Thymus (tissue), 11 donors: ENCODE data around the gene NRSN2. TPM values are rescaled to one million over a fixed set of nuclear protein-coding genes. Genes with fewer than 3 reads are reported as not detected.
"Not testable (repeated sequence)": the region's sequence is repeated elsewhere in the genome, so short reads cannot be mapped to it uniquely, and the experiment has no call there.

Source experiments
- DNase-seq, 9 donors: peaks; one replicate each; pipeline ENCODE4 v3.0.0-alpha.2; 2013; ENCODE audit warnings: low spot score in 9 of 9, low read depth in 6 of 9, missing footprints in 1 of 9
- H3K27ac ChIP-seq, 2 donors: one replicate each; pipeline ENCODE4 v1.5.1; 2013; ENCODE audit warnings: control low read depth in 1 of 2, low read depth in 1 of 2, low read length in 1 of 2, mild to moderate bottlenecking in 1 of 2, moderate library complexity in 1 of 2
- H3K27me3 ChIP-seq, 2 donors: one replicate each; pipeline ENCODE4 v1.5.1; 2013; ENCODE audit warnings: low read length in 1 of 2; ENCODE audit not compliant: control insufficient read depth in 2 of 2, insufficient read depth in 1 of 2
- H3K36me3 ChIP-seq, 2 donors: one replicate each; pipeline ENCODE4 v1.5.1; 2013; ENCODE audit warnings: low read length in 1 of 2, mild to moderate bottlenecking in 1 of 2, moderate library complexity in 1 of 2; ENCODE audit not compliant: control insufficient read depth in 2 of 2, insufficient read depth in 2 of 2
- H3K4me1 ChIP-seq, 2 donors: one replicate each; pipeline ENCODE4 v1.5.1; 2013; ENCODE audit warnings: low read length in 2 of 2; ENCODE audit not compliant: control insufficient read depth in 2 of 2, insufficient read depth in 2 of 2
- H3K4me3 ChIP-seq, 2 donors: one replicate each; pipeline ENCODE4 v1.5.1; 2013; ENCODE audit warnings: low read length in 2 of 2, control low read depth in 1 of 2, mild to moderate bottlenecking in 1 of 2
- H3K9me3 ChIP-seq, 2 donors: one replicate each; pipeline ENCODE4 v1.5.1; 2013; ENCODE audit warnings: low read length in 1 of 2, mild to moderate bottlenecking in 1 of 2; ENCODE audit not compliant: control insufficient read depth in 2 of 2, insufficient read depth in 1 of 2
- WGBS: extraction: QIAGEN DNeasy Blood & Tissue Kit; methylation state at CpG from one replicate; pipeline ENCODE4 v1.1.7; 2013; 5-methylcytosine and 5-hydroxymethylcytosine counted together
- polyA plus RNA-seq: library from polyadenylated mRNA; stranded (reverse); fragments of 200-250 nt; gene quantifications from one replicate; pipeline ENCODE4 v1.2.3, GENCODE V29; 2013
- total RNA-seq: library from RNA; stranded (reverse); fragments of 120-200 nt; gene quantifications from one replicate; pipeline ENCODE4 v1.2.4, GENCODE V29; 2013
- donor health status: healthy.

The NRSN2 gene
- total and polyA plus RNA-seq, 2 donors, result 3.8 to 16.7 TPM

DNA sequence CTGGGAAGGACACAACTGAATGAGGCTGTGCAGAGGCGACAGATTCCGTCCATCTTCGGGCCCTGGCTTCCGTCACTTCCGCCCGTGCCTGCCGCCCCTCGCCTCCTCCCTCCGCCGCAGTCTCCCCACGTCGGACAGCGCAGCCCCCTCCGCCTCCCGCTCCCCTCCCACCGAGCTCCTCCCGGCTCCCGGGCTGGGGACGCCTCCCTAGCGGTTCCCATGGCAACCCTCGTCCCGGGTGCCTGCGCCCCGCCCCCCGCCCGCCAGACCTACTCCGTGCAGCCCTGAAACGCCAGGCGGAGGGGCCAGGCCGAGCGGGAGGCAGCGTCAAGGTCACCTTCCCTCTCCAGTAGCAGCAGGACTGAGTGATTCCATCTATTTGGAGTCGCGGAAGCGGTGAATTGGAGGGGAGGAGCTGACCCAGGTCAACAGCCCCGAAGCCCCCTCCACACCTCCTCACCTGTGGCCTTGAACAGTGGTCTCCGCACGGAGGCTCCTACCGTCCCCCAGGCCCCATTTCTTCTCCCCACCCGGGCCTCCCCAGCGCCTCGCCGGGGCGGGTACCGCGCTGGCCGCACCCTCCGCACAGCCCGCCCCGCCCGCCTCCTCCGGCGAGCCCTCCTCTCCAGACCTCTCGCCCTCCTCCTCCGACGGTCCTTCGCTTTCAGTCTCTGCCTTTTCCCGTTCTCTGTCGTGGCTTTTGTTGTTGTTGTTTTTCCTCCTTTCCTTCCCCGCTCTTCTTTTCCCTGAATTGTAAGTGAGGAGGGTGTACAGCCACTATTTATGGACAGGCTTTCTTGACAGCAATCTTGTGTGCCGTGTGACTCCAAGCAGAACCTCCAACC, 951 bp downstream of the NRSN2 start:
- Histone ChIP-seq H3K36me3 (no peaks in the 10 kb centered on the region), H3K27me3 (peaks cover 0 to 23% of the 10 kb centered on the region in 2 donors), H3K9me3 (no peaks in the 10 kb centered on the region), H3K4me1 (peaks cover 3 to 9% of the 10 kb centered on the region in 2 donors), H3K27ac (peak overlapping the region; percentile 58 to 68), H3K4me3 (peak overlapping the region; percentile 60 to 66)
- WGBS, result 1% methylated on average over 61 of the region's 61 CpGs
- DNase-seq, result peak in 5 of 9 donors; percentile 32 to 72 (median 57)

DNA sequence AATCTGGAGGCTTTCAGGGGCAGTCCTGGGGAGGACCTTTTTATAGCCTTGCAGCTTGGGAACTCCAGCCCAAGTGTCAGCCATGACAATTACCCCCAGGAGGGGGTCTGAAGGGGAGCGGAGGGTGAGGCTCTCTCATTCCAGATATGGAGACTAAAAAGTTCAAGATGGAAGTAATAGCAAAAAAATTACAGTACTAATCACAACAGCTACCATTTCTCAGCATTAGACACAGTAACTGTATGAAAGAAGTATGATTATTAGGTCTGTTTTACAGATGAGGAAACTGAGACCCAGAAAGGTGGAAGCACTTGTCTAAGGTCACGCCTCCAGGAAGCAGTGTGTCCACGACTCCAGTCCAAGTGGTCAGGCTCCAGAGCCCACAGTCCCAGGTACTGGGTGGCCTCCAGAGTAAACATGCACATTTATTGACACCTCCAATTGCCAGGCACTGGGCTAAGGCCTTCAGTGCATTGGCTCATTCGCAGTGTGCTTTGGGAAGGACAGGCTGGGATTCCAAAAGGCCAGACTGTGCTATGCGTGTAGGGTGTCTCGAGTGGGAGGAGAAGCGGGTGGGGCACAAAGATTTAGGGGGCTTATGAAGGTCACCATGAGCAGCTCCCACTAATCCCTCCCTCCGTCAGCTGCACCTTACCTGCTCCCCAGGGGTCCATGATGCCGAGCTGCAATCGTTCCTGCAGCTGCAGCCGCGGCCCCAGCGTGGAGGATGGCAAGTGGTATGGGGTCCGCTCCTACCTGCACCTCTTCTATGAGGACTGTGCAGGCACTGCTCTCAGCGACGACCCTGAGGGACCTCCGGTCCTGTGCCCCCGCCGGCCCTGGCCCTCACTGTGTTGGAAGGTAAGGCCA, 2.3 kb downstream of the NRSN2 start:
- no peak for DNase-seq
- 99% methylated on average over 19 of the region's 19 CpGs for WGBS
- H3K27ac ChIP-seq, result peak overlapping the region in 1 of 2 donors; percentile 37
- no peaks in the 10 kb centered on the region for H3K36me3 ChIP-seq
- H3K27me3 ChIP-seq, result peaks cover 0 to 23% of the 10 kb centered on the region in 2 donors
- H3K9me3 ChIP-seq, result no peaks in the 10 kb centered on the region
- H3K4me1 ChIP-seq, result peaks cover 3 to 9% of the 10 kb centered on the region in 2 donors
- no peak overlapping the region for H3K4me3 ChIP-seq

DNA sequence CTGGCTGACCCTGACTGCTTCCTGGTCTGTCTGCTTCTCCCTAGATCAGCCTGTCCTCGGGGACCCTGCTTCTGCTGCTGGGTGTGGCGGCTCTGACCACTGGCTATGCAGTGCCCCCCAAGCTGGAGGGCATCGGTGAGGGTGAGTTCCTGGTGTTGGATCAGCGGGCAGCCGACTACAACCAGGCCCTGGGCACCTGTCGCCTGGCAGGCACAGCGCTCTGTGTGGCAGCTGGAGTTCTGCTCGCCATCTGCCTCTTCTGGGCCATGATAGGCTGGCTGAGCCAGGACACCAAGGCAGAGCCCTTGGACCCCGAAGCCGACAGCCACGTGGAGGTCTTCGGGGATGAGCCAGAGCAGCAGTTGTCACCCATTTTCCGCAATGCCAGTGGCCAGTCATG, 6.3 kb downstream of the NRSN2 start:
- Histone ChIP-seq H3K27ac (no peak overlapping the region), H3K4me1 (peaks cover 0 to 3% of the 10 kb centered on the region in 2 donors), H3K36me3 (no peaks in the 10 kb centered on the region), H3K9me3 (no peaks in the 10 kb centered on the region), H3K4me3 (no peak overlapping the region), H3K27me3 (peaks cover 0 to under 1% of the 10 kb centered on the region in 2 donors)
- 98% methylated on average over 13 of the region's 13 CpGs for WGBS
- no peak for DNase-seq

DNA sequence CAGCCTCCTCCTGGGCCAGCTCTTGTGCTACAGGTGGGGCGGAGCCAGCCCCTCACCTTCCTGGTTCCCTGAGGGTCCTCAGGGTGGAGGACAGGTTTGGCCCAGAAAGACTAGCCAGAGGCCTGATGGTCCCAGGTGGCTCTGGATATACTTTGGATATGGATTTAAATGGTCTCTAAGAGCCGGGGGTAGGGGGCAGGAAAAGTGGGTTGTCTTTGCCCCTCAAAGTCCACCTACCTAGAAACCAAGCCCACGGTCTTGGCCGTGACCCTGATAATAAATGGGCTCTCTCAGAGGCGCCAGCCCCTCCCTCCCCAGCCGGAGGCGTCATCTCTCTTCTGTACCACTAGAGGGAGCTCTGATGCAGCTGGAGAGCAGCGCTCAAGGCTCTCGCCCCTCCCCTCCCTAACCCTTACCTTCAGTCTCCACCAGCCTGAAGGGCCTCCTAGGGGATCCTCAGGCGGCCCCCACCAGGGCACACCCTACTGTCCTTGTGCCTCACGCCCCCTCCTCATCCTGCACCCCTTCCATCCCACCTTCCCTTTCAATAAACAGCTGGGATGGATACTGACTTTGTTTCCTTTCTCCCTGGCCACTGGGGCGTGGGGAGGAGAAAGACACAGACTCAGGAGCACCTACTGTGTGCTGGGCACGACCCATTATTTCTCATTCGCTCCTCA, 7.5 kb downstream of the NRSN2 start:
- H3K9me3 ChIP-seq, result no peaks in the 10 kb centered on the region
- H3K27ac ChIP-seq, result no peak overlapping the region
- no peak overlapping the region for H3K4me3 ChIP-seq
- no peaks in the 10 kb centered on the region for H3K36me3 ChIP-seq
- H3K4me1 ChIP-seq, result peaks cover 0 to 3% of the 10 kb centered on the region in 2 donors
- DNase-seq, result peak; percentile 59 to 89 (median 80)
- H3K27me3 ChIP-seq, result no peaks in the 10 kb centered on the region
- 28% methylated on average over 14 of the region's 14 CpGs for WGBS

DNA sequence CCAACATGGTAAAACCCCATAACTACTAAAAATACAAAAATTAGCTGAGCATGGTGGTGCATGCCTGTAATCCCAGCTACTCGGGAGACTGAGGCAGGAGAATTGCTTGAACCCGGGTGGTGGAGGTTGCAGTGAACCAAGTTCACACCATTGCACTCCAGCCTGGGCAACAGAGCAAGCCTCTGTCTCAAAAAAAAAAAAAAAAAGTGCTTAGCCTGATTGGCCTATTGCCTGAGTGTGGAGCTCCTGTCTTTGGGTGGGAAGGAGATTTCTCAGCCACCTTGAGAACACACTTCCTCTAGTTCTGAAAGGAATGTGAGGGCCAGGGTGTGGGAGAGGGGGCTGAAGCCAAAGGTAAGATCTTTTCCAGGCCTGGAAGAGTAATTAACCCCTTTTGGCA, 9.2 kb downstream of the NRSN2 start:
- H3K9me3 ChIP-seq, H3K4me3 ChIP-seq, H3K36me3 ChIP-seq, H3K27me3 ChIP-seq, H3K4me1 ChIP-seq, H3K27ac ChIP-seq, DNase-seq: not testable (repeated sequence)
- 94% methylated on average over 2 of the region's 2 CpGs for WGBS

DNA sequence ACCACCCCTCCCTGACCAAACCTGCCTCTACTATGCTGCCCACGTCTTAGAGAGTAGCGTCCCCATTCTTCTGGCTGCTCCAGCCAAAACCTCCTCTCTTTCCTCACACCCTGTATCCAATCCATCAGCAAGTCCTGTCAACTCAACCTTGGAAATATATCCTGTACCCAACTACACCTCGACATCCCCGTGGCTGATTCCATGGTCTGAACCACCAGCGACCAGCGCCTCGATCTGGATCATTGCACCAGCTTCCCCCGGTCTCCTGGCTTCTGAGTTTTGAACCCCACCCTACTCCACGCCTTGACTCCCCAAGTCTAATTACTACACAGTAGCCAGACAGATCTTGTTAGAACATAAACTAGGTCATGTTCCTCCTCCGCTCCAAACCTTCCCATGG, 9.8 kb downstream of the NRSN2 start:
- no peak for DNase-seq
- WGBS, result 96% methylated on average over 10 of the region's 10 CpGs
- Histone ChIP-seq H3K36me3 (no peaks in the 10 kb centered on the region), H3K4me3 (no peak overlapping the region), H3K4me1 (peaks cover 0 to 3% of the 10 kb centered on the region in 2 donors), H3K27me3 (no peaks in the 10 kb centered on the region), H3K27ac (no peak overlapping the region), H3K9me3 (no peaks in the 10 kb centered on the region)

DNA sequence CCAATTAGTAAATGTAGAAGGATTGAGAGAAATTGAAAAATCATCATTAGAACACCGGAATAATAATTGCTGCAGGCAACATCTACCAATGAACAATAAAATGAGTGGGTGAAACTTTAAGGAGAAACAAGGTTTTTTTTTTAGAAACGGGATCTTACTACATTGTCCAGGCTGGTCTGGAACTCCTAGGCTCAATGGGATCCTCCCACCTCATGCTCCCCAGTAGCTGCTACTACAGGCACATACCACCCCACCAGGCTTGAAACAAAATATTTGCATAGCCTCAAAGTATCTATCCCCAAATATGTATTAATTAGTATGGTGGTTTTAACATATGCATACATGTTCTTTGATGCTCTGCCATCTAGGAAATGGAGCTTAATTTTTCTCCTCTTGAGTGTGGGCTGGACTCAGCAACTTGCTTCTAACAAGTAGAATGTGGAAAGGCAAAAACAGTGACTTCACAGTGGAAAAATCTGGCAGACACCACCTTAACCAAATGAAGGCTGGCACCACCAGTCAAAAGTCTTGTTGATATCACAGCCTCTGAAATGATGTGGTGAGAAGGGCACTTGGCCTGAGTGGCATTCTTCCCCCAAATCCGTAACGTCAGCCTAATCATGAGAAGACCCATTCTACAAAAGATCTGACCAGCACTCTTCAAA, 12.1 kb downstream of the NRSN2 start:
- DNase-seq, result no peak
- Histone ChIP-seq H3K36me3 (no peaks in the 10 kb centered on the region), H3K4me1 (peaks cover 0 to 3% of the 10 kb centered on the region in 2 donors), H3K4me3 (no peak overlapping the region), H3K27me3 (no peaks in the 10 kb centered on the region), H3K27ac (no peak overlapping the region), H3K9me3 (no peaks in the 10 kb centered on the region)
- 97% methylated on average over 4 of the region's 4 CpGs for WGBS

DNA sequence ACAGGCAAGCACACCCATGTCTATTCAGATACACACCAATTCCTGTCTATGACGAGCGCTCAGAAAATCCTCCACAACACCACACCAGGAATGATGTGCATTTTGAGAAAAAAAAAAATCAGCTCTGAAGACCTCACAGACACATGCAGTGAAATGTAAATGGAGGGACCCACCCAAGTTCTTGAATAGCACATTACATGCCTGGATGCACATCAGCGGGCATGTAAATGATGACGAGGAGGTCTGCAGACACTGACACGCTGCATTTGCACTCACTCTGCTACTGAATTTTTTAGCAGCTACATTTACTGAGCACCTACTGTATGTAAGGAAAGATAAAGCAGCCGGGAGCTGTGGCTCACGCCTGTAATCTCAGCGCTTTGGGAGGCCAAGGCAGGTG, 14.7 kb downstream of the NRSN2 start:
- no peaks in the 10 kb centered on the region for H3K27me3 ChIP-seq
- H3K9me3 ChIP-seq, result no peaks in the 10 kb centered on the region
- H3K4me3 ChIP-seq, result no peak overlapping the region
- WGBS, result 95% methylated on average over 8 of the region's 8 CpGs
- no peak for DNase-seq
- no peaks in the 10 kb centered on the region for H3K36me3 ChIP-seq
- no peak overlapping the region for H3K27ac ChIP-seq
- H3K4me1 ChIP-seq, result peaks cover 11 to 18% of the 10 kb centered on the region in 2 donors
